Measurements from ENCODE around the gene CTSE. TPM values are rescaled to one million over a fixed set of nuclear protein-coding genes. Genes with fewer than 3 reads are reported as not detected.

CTSE gene
- total RNA-seq, 1 donor from 2014 or later = not detected

DNA sequence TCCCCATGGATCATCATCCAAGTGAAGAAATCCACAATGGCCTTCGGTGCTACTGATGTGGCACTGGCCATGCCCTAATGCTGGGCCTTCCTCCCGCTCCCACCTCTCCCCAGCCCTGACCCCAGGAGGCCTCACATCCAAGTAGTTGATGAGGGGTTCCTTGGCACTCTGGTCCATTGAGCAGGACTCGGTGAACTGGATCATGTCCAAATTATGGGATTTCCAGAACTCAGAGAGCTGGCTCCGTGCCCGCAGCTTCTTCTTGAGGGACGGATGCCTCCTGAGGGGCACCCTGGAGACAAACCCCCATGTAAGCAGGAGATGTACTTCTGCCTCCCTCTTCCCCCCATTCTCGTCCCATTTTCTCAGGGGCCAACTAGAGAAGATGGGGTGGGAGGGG lies 929 bp downstream of the CTSE start:
- intact Hi-C loops (cut with DNase I) = no loop called here
- ATAC-seq (no peak), DNase-seq (ENCODE audit: missing footprints) (no peak)

DNA sequence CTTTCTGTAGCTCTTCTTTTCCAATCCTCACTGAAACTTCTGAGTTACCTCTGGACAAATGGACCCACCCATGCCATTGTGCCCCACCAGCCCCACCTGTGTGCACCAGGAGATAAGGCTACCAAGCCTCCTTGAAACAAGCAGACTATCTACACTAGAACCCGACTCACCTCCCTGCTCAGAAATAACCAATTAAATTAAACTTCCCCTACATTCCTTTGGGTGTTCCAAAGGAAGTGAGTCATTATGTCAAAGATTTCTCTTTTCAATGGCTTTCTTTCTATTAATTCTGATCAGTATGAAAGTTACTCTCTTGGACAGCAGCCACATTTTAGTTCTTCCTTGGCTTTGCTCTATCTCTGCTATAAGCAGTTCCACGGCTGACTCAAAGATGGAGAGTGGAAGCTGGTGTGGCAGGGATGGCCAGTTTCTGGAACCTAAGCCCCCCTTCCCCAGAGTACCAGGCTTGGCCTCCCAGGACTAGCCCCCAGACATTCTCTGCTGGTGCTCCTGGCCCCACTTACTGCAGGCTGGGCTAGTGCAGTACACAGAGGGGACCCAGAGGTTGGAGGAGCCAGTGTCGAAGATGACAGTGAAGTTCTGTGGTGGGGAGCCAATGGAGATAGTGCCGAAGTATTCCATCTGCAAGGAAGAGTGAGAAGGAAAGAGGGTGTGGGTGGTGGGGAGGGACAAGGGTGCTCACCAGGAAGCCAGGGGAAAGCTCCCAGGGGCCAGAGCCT lies 1.9 kb downstream of the CTSE start:
- ATAC-seq (no peak), DNase-seq (ENCODE audit: missing footprints) (no peak)
- intact Hi-C loops (cut with DNase I) = no loop called here

DNA sequence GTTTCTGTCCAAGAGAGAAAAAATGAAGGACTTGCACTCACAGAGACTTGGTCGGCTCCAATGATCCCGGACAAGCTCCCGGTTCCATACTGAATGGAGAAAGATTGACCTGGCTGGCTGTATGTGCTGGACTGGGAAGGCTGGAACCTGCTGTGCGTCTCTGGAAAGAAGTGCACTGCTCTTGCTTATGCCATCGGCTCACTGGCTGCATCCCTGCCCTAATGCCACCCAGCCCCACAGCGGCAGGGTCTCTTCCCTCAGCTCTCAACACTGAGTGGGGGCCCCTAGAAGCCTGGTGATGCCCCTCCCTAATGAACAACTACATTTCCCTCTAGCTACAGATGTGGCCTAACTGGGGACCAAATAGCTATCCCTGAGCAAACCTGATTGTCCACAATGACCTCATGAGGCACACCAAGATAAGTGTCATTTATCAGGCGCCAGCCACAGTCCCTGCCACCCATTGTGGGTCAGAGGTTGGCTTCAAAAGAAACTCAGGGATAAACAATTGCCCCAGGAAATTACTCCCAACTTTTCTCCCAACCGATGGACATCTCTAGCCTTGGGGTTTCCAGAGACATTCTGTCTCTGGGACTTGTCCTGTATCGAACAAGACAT lies 2.6 kb downstream of the CTSE start:
- no peak for ATAC-seq
- intact Hi-C loops (cut with DNase I) = no loop called here
- no peak for DNase-seq (ENCODE audit: missing footprints)

DNA sequence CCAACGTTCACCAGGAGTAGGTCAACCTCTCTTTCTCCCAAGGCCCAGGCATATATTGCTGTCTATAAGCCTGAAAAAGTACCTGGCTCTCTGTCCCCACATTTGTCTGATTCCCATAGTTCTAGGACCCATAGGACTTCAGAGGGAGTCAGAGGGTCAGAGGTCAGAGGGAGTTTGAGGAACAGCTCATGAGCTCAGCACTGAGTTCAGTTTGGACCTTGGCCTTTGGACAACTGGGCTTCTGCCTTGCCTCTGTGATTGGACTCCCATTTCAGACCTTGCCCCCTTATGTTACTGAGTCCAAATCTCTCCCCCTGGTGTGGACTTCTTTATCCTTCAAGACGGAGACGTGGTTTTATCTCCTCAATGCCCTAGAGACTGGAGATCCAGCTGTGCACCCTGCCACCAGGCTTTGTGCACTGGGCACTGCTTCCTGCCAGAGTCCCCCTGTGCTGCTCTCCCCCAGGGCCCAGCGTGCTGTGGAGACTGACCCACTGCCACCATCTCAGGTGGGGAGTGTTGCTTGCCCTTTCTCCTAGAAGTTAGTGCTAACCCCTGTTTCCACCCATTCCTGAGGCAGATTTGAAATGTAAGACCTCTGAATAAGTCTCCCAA lies 3.2 kb downstream of the CTSE start:
- intact Hi-C loops (cut with DNase I) = no loop called here
- no peak for DNase-seq (ENCODE audit: missing footprints)
- no peak for ATAC-seq

DNA sequence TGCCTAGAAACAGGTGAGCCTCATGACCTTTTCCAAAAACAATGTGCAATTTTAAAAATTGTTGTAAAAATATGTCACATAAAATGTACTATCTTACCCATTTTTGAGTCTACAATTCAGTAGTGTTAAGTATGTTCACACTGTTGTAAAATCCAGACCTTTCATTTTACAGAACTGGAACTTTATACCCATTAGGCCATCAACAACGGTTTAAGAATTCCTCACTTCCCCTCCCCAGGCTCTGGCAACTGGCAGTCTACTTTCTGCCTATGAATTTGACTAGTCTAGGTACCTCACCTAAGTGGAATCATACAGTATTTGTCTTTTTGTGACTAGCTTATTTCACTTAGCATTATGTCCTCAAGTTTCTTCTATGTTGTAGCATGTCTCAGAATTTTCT lies 8.6 kb downstream of the CTSE start:
- intact Hi-C loops (cut with DNase I) = no loop called here
- ATAC-seq = no peak

DNA sequence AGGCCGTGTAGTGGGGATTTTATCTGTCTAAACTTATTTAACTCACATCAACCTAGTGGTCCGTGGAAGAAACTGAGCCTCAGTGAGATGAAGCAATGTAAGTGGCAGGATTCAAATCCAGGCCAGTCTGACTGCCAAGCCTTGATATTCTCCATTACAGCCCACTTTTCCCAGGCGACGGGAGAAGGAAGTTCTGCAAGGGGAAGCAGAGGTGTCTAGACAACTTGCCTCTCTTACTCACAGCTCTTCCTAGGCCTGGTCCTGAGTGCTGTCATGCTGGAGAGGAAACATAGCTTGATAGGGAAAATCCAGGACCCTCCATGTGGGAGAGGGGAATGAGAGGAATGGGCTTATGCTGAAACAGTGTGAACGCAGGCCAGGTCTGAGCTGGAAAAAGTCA lies 9.1 kb downstream of the CTSE start:
- DNase-seq (ENCODE audit: missing footprints) (no peak), ATAC-seq (no peak)
- intact Hi-C loops (cut with DNase I) = no loop called here

More for the DNA sequence above, 8.6 kb downstream of the CTSE start:
- DNase-seq (ENCODE audit: missing footprints) = no peak

DNA sequence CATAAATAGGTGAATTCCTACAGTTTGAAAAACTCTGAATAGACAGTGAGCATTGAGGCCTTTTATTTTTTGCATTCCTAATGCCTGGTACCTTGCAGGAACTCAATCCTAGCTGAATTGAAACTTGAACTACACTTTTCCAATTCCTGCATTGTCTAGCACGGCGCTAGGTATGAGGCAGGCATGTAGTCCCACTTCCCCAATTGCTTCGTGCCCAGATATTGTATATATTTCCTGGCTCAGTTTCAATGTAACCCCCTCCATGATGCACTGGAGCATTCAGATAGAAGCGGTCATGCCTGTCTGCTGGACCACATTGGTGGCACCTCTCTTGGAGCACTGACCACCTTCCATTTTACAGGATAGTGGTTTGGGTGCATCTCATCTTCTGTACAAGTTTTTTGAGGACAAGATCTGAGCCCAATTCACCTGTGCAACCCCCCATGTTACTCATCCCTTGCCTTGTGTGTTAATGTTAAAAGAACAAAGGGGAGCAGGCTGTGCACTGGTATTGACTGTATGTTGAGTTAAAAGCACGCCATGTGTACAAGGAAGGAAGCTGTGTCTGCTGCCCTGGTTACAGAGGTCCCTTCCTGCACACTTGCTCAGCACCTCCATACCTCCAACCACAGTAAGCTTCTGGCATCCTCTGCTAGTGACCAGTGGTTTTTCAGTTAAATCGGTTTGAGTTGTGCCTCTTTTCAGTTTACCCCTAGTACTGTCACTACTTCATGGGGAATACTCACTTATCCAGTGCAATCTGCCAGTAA lies 10.5 kb downstream of the CTSE start:
- intact Hi-C loops (cut with DNase I) = no loop called here
- ATAC-seq (no peak), DNase-seq (ENCODE audit: missing footprints) (no peak)

DNA sequence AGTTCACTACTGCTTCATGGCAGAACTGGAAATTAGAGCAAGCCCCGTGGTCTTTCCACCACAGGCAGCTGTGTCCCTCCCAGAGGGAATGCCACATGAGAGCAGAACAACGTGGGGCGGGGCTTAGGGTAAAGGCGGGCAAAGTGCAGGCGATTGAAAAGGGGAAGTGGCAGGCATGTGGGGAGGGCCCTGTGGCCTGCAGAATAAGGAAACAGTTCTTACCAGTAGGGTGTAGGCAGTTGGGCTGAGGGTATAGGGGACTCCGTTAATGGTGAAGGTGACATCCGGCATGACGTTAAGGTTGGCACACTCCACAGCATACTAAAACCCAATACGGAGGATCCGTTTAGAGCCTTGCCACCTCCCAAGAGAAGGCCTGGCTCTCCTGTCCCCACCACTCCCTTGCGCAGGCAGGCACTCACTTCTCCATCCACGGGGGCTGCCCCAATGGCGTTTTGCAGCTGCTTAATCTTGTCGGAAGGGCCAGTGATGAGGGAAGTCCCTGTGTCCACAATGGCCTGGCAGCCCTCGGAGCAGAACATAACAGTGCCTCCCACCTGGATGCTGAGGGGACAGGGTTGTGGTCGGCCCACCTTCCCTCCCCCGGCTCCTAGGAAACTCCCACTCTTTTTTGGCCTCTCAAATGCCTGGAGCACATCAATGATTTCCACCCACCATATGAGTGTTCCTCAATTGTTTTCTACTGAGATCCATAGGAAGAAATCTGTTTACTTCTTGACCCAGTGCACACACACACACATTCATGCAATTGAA lies 11.4 kb downstream of the CTSE start:
- intact Hi-C loops (cut with DNase I) = no loop called here
- peak; percentile 86 for ATAC-seq

DNA sequence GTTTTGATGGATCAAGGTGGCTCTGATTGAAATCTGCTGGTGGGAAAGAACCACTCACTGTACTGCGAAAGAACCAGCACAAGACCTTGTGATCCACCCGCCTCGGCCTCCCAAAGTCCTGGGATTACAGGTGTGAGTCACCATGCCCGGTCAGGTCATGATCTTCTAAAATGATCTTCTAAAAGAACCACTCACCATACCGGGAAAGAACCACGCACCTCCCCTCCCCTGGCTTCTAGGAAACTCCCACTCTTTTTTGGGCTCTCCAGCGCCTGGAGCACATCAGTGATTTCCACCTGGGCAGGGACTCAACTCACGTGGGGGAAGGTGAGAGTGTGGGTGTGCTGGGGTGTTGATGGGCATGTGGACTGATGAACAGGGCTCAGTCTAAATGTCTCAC lies 12.6 kb downstream of the CTSE start:
- intact Hi-C loops (cut with DNase I) = no loop called here
- DNase-seq (ENCODE audit: missing footprints) (no peak), ATAC-seq (no peak)

More for the DNA sequence above, 11.4 kb downstream of the CTSE start:
- peak; percentile 85 for DNase-seq (ENCODE audit: missing footprints)

DNA sequence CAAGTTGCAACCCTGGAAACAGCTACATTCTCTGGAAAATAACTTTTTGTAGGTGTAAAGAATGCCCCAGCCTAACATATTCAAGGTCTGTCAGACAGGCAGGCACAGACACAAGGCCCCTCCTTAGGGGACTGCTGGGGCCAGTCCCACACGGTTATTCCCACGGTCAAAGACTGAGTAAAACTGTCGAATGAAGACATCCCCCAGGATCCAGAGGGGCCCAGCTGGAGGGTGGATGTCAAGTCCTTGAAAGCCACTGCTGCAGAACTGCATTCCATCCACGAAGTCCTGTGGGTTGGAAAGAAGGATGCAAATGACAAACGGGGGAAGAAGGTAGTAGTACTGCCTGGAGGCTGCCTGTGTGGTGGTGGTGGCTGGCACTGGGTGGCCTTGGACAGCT lies 13.6 kb downstream of the CTSE start:
- intact Hi-C loops (cut with DNase I) = no loop called here
- no peak for DNase-seq (ENCODE audit: missing footprints)

DNA sequence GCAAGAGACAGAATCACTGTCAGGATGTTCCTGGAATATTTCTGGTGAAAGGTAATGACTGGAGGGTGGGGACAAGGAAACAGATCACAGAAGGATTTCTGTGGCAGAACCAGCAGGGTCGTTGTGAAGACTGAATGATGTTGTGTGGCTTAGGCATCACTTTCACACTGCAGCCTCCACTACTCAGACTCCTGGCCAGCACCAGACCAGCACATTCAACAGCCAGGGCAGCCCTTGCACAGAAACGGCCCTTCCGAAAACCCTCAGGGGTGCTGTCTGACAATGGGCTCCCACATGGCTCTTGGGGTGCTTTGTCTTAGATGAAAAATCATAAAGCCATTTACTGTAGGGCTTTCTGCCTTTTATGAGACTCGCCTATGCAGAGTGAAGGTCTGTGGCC lies 16.7 kb downstream of the CTSE start:
- intact Hi-C loops (cut with DNase I) = no loop called here
- DNase-seq (ENCODE audit: missing footprints) (no peak), ATAC-seq (no peak)

More for the DNA sequence above, 13.6 kb downstream of the CTSE start:
- ATAC-seq = no peak

DNA sequence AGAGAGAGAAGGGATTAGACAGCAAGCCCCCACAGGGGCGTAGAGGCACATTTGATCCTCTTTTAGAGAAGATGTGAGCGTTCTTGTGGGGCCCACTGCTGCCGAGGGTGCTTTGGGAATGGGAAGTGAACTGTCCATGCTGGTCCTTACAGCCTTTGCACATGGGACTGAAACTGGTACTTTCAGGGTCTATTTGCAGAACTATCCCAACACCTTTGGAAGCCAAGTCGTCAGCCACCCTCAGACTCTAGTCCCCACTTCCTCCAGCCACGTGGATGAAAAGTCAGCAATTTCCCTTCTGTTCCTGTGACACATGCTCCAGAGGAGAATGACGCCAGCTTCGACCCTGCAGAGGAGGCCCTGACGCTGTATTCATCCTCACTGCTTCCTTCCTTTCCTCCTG lies 17.9 kb downstream of the CTSE start:
- DNase-seq (ENCODE audit: missing footprints) (no peak), ATAC-seq (no peak)
- intact Hi-C loops (cut with DNase I) = no loop called here

DNA sequence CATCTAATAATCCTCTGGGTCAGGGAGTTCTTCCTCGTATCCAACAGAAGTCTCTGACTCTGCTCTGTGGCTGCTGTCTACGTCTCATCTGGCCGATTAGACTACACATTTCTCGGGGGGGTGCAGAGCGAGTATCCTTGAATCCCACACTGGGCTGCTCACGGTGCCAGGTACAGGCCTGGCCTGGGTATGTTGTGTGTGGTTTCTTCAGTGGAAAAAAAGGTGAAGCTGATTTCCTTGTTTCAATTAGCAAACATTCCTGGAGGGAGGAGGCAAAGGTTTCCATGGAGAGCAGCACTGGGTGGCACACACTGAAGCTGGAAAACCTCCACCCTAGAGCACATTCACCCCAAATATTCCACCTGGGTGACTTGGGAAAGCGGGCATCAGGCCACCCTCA lies 18.5 kb downstream of the CTSE start:
- ATAC-seq = no peak
- no peak for DNase-seq (ENCODE audit: missing footprints)
- intact Hi-C loops (cut with DNase I) = no loop called here

DNA sequence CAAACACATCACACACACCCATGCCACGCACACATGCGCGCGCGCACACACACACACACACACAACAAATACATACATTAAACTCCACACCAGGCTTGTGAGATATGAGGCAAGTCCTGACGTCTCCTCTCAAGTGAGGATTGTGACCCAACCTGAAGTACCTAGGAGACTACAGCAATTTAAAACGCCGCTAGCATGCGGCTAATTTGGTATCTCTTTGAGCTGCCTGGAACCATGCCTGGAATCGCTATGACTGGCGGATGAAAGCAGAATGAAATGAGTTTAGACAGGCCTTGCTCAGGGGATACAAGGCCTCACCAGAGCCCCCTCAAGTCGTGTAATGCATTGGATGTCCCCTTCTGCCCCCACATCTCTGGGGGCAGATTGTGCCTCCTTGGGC lies 18.9 kb downstream of the CTSE start:
- ATAC-seq (peak; percentile 37), DNase-seq (ENCODE audit: missing footprints) (no peak)
- intact Hi-C loops (cut with DNase I) = no loop called here

DNA sequence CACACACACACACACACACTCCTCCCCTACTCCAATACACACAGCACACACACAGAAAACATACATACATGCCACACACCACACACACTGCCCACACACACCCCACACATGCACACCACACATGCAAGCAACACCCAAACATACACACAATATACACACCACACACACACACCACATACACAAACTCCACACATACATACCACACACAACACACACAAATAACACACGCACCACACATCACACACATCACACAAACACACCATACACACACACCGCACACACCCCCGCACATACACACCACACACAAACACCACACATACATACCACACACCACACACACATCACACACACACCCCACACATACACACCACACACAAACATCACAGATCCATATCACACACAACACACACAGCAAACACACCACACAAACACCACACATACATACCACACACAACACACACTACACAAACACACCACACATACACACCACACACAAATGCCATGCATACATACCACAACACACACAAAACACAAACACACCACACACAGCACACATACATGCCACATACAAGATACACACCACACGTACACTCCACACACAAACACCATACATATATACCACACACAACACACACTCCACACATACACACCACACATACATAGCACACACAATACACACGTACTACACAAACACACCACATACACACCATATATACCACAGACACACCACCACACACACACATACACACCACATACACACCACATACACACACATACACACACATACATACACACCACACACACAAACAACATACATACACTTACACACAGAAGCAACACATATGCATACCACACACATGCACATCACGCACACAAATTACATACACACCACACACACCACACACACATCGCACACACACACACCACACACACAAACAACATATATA lies 19.6 kb downstream of the CTSE start:
- no peak for ATAC-seq

DNA sequence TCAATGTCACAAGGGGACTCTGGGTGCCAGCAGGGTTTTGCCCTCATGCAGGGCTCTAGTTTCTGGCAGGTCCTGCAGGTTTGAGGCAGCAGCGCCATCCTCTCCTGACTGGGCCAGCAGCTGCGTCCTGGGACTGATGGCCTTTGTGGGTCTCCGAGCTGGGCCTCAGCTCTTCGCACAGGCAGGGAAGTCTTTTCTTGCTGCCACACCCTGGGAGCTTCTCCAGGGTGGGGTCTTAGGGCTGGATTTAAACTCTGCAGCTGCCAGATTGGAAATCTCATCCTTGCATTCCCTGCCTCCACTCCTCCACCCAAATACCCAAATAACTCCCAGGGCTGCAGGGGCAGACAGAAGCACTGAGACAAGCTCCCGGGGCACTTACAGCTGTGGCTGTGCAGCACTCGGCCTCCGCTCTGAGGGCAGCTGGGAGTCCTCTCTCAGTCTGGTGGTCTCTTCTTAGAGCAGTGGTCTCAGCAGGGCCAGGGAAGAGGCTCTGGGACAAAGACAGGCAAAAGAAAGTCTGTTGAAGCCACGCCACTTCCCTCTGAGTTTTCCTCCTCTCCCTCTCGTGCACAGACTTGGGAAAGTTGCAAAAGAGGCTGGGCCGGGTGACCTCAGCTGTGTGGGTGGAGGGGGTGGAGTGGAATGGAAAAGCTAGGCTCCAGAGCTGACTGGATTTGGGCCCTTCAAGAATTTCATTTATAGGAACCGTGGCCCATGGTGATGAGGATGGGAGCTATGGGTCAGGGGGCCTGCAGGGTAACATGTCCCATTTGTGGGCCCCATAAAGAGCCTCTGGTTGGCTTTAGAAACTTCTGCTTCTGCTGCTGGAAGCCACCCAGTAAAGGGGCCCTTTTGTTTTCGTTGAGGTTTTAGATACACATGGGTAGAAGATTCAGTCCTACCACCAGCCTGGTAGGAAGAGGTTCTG lies 20.6 kb downstream of the CTSE start, which contains the start of gene RAB7B:
Gene RAB7B (minus strand): TSS at position 525 of the 931 bp plus-strand sequence. CDS start 9,260 bp downstream, outside the sequence.
- ATAC-seq (peak; percentile 83), DNase-seq (ENCODE audit: missing footprints) (peak; percentile 83)
- intact Hi-C loops (cut with DNase I) = no loop called here

More for the DNA sequence above, 19.6 kb downstream of the CTSE start:
- intact Hi-C loops (cut with DNase I) = no loop called here
- no peak for DNase-seq (ENCODE audit: missing footprints)

DNA sequence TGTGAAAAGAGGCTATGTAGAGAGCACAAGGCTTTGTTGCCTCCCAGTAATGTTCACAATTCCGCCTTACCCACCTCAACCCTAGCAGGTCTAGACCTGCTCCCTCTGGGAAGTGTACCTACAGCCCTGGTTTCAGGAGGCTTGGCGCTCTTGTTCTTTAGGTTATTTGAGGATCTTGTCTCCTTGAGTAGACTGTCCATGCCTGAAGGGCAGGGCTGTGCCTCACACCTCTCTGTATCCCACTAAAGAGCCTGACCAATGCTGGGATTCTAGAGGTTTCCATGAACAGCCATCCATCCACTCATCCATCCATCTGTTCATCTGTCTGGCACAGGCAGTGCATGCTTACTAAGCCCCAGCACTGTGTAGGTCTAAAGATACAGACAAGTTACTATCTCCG lies 21.5 kb downstream of the CTSE start:
- DNase-seq (ENCODE audit: missing footprints) = no peak
- ATAC-seq = no peak
- intact Hi-C loops (cut with DNase I) = no loop called here
